Adrenal gland (tissue), 12 donors: ENCODE data around the gene PELI2. TPM values are rescaled to one million over a fixed set of nuclear protein-coding genes. Genes with fewer than 3 reads are reported as not detected.

ENCODE experiments used
- DNase-seq, 7 donors: peaks; one replicate each; pipeline ENCODE4 v3.0.0-alpha.2; 2019 to 2020
- H3K27ac ChIP-seq, 5 donors: fragments of 200-600 bp; sonication (generic) in 4 of 5; 1 replicate in 3 of 5; 2 replicates in 2 of 5; pipeline versions ENCODE4 v1.5.1 to v1.8.0; 2016 to 2020; ENCODE audit warnings: mild to moderate bottlenecking in 1 of 5
- H3K27me3 ChIP-seq: fragments of 200-600 bp; 2 replicates; pipeline ENCODE4 v1.8.0; 2021
- H3K36me3 ChIP-seq, 2 donors: fragments of 200-600 bp; replicated peaks in 1 of 2; 1 replicate in 1 of 2; 2 replicates in 1 of 2; pipeline versions ENCODE4 v1.5.1 to v1.8.0; 2018 to 2022
- H3K4me1 ChIP-seq, 2 donors: fragments of 200-600 bp; replicated peaks in 1 of 2; 1 replicate in 1 of 2; 2 replicates in 1 of 2; pipeline versions ENCODE4 v1.5.1 to v1.8.0; 2018 to 2021
- H3K4me3 ChIP-seq, 4 donors: fragments of 200-600 bp; sonication (generic) in 3 of 4; one replicate each; pipeline ENCODE4 v1.5.1; 2016 to 2018
- H3K9me3 ChIP-seq, 3 donors: fragments of 200-600 bp; sonication (generic) in 1 of 3; replicated peaks in 1 of 3; 1 replicate in 2 of 3; 2 replicates in 1 of 3; pipeline versions ENCODE4 v1.5.1 to v1.8.0; 2016 to 2021
- POLR2A ChIP-seq, 2 donors: fragments of 450-650 bp; IDR thresholded peaks; one replicate each; pipeline ENCODE4 v1.6.1; 2017; ENCODE audit warnings: antibody characterized with exemption in 2 of 2, mild to moderate bottlenecking in 2 of 2, moderate library complexity in 1 of 2
- WGBS, 4 donors: extraction: QIAGEN DNeasy Blood & Tissue Kit in 2 of 4; methylation state at CpG; one replicate each; pipeline versions ENCODE4 v1.1.5 to v1.1.7; 2013 to 2017; 5-methylcytosine and 5-hydroxymethylcytosine counted together
- intact Hi-C, 2 donors: fragments of 100-400 bp; cut with DNase I; formaldehyde crosslinking; loops; one replicate each; pipeline versions ENCODE4 v1.14.1 to v1.15.0; 2022 to 2023
- polyA plus RNA-seq, 3 donors: library from polyadenylated mRNA; stranded (reverse); fragments of 200-250 nt in 2 of 3; fragments of 350-450 nt in 1 of 3; fragmentation: Illumina TruSeq in 1 of 3; extraction: RNeasy Lipid Tissue Mini Kit (QIAGEN cat#74804) in 1 of 3; gene quantifications; one replicate each; pipeline ENCODE4 v1.2.3, GENCODE V29; 2013 to 2014
- total RNA-seq, 9 donors: library from RNA; depleted of rRNA in 4 of 9; stranded (reverse); fragments of >200 nt in 4 of 9; fragments of 120-200 nt in 1 of 9; fragmentation: NEBNext Ultra II Directional in 1 of 9; extraction: Animal tissue kit (Norgen Biotek cat#: 25700) in 1 of 9; gene quantifications; one replicate each; pipeline versions ENCODE4 v1.1.0 to v1.2.4, GENCODE V29; 2013 to 2023
- TF ChIP-seq, protein P1 (sequence below), 6 experiments: fragments of 450-650 bp in 4 of 6; fragments of 200-600 bp in 2 of 6; sonication (generic) in 1 of 6; IDR thresholded peaks; 1 replicate in 5 of 6; 2 replicates in 1 of 6; pipeline versions ENCODE4 v1.5.1 to v1.8.0; 2016 to 2021; ENCODE audit warnings: antibody characterized with exemption in 6 of 6, mild to moderate bottlenecking in 2 of 6, moderate library complexity in 1 of 6
- donor health status: healthy with polysubstance abuse.
- donor health status: Bipolar disorder and iron deficiency.
- donor health status: DM: yes; HTN: yes; CAD: no.
- donor health status: DM: no; HTN: no; CAD: no.
- donor health status: DM: no; HTN: no; CAD: no.
- donor health status: DM: yes; HTN: yes; CAD: no.

The PELI2 gene
- total and polyA plus RNA-seq, 12 donors, result 1.4 to 14.1 (median 5.9) TPM

DNA sequence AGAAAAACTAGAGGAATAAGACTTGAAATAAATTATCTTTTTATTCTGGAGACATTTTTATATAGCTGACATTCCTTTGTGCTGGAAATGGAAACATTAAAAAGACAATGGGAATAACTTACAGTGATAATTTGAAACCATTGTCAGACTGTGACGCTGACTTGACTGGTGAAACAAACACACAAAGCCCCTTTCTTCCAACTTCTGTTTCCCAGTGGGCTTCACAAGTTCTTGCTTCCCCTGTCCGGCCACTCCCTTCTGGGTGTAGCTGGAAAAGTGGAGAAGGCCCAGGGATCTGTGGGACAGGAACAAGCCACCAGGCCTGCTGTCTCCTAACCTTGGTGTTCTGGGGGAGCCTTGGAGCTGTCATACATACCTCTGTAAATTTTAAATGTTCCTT, 58.8 kb downstream of the PELI2 start:
- Histone ChIP-seq H3K27me3 (no peaks in the 10 kb centered on the region), H3K4me1 (peaks cover 0 to 13% of the 10 kb centered on the region in 2 donors), H3K36me3 (no peaks in the 10 kb centered on the region), H3K27ac (no peak overlapping the region), H3K4me3 (no peak overlapping the region), H3K9me3 (no peaks in the 10 kb centered on the region)
- WGBS, 4 donors, result 90 to 95% (median 92%) methylated on average over 2 of the region's 2 CpGs
- no peak for DNase-seq
- intact Hi-C loops, result no loop called here
- no peak for TF ChIP-seq POLR2A (IDR thresholded peaks at IDR 0.05)
- TF ChIP-seq, protein P1, sequence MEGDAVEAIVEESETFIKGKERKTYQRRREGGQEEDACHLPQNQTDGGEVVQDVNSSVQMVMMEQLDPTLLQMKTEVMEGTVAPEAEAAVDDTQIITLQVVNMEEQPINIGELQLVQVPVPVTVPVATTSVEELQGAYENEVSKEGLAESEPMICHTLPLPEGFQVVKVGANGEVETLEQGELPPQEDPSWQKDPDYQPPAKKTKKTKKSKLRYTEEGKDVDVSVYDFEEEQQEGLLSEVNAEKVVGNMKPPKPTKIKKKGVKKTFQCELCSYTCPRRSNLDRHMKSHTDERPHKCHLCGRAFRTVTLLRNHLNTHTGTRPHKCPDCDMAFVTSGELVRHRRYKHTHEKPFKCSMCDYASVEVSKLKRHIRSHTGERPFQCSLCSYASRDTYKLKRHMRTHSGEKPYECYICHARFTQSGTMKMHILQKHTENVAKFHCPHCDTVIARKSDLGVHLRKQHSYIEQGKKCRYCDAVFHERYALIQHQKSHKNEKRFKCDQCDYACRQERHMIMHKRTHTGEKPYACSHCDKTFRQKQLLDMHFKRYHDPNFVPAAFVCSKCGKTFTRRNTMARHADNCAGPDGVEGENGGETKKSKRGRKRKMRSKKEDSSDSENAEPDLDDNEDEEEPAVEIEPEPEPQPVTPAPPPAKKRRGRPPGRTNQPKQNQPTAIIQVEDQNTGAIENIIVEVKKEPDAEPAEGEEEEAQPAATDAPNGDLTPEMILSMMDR (IDR thresholded peaks at IDR 0.05), result no peak

DNA sequence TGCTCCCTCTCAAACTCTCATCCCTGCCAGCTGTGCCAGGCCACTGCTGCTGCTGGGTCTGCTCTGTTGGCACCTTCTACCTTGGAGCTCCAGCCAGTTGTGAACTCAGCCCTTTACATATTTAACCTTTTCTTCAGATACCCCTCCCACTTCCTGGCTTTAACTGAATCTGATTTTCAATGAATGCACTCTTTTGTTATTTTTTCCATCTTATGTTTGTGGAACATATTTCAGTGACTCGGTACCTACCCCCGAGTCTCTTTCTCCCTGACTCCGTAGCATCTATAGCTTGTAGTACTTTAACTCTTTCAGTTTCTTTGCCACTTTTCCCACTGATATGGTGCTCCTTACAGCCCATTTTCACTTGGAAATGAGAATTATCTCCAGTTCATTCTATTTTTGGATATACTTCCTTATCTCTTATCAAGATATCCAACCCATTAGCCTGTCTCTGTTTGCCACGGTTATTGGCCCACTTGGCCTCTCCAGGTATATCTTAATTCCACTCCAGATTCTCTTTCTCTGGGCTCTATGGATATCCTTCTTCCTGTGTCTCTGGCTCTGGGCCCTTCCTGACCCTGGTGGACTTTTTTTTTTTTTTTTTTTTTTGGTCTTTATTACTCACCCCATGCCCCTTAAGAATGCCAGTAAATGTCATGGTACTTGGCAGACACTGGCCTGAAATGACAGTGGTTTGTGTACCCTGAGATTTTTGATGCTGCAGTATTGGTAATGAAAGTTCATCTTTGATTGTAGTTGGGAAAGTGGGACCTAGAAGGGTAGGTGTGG, 62.7 kb downstream of the PELI2 start:
- Histone ChIP-seq H3K4me3 (no peak overlapping the region), H3K27me3 (no peaks in the 10 kb centered on the region), H3K27ac (no peak overlapping the region), H3K9me3 (no peaks in the 10 kb centered on the region), H3K4me1 (no peaks in the 10 kb centered on the region), H3K36me3 (no peaks in the 10 kb centered on the region)
- DNase-seq, result no peak
- TF ChIP-seq, protein P1 (IDR thresholded peaks at IDR 0.05), result no peak
- no peak for TF ChIP-seq POLR2A (IDR thresholded peaks at IDR 0.05)
- 61 to 68% (median 65%) methylated on average over 4 of the region's 4 CpGs for WGBS, 4 donors
- intact Hi-C loops, result no loop called here

DNA sequence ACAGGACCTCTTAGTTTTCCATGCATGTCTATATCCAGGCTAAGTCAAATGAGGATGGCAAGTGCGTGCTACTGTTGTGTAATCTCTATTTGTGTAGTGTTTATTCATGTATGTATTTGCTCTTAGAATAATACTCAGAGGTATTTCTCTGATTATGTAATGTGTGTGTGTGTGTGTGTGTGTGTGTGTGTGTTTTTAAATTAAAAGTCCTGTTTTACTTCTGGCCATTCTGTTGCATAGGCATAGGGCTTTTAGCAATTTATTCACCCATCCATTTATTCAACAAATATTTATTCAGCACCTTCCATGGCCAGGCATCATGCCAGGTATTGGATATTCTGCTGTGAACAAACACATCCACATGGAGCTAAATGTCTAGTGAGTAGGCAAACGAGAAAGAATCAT, 63.5 kb downstream of the PELI2 start:
- Histone ChIP-seq H3K9me3 (no peaks in the 10 kb centered on the region), H3K4me1 (no peaks in the 10 kb centered on the region), H3K36me3 (no peaks in the 10 kb centered on the region), H3K4me3 (no peak overlapping the region), H3K27ac (no peak overlapping the region), H3K27me3 (no peaks in the 10 kb centered on the region)
- intact Hi-C loops, result no loop called here
- DNase-seq, result no peak
- no peak for TF ChIP-seq POLR2A (IDR thresholded peaks at IDR 0.05)
- TF ChIP-seq, protein P1 (IDR thresholded peaks at IDR 0.05), result no peak
- 89 to 96% (median 93%) methylated on average over 2 of the region's 2 CpGs for WGBS, 4 donors

DNA sequence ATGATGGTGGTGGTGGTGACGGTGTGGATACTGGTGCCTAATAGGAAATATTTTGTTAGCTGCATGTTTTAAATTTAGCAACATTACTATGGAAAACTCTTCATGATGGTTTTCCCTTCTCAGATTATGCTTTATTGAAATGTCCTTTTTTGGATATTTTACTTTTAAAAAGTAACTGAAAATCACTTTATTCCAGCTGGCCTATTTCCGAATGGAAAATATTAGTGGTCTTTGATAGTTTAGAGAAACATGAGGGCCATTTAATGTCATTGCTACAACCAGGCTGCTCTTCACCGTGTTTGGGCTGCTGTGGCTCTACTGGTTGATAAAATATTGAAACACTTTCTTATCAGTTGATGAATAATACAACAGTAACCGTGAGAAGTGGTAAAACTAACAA, 64.2 kb downstream of the PELI2 start:
- TF ChIP-seq POLR2A (IDR thresholded peaks at IDR 0.05), result no peak
- TF ChIP-seq, protein P1 (IDR thresholded peaks at IDR 0.05), result no peak
- Histone ChIP-seq H3K27ac (no peak overlapping the region), H3K4me1 (no peaks in the 10 kb centered on the region), H3K4me3 (no peak overlapping the region), H3K36me3 (no peaks in the 10 kb centered on the region), H3K9me3 (no peaks in the 10 kb centered on the region), H3K27me3 (no peaks in the 10 kb centered on the region)
- DNase-seq, result no peak
- WGBS, 4 donors, result 77 to 84% (median 83%) methylated on average over 4 of the region's 4 CpGs
- intact Hi-C loops, result no loop called here
